Measurements from ENCODE around the gene FAM186B. TPM values are rescaled to one million over a fixed set of nuclear protein-coding genes. Genes with fewer than 3 reads are reported as not detected.
"Not testable (repeated sequence)": the region's sequence is repeated elsewhere in the genome, so short reads cannot be mapped to it uniquely, and the experiment has no call there.

The FAM186B gene
- total and polyA plus RNA-seq, 7 donors, result 0.04 to 1.00 (median 0.44) TPM

GRCh38 chr12:49616533-49617219 lies 11.2 kb upstream of the FAM186B start:
- DNase-seq, result no peak
- no peak for ATAC-seq
- Histone ChIP-seq H3K9me3 (no peaks in the 10 kb centered on the region), H3K4me1 (peaks cover 5% of the 10 kb centered on the region), H3K27ac (no peak overlapping the region), H3K27me3 (ENCODE audit: insufficient read depth in 3 of 3, low read length in 2 of 3) (no peaks in the 10 kb centered on the region), H3K4me3 (no peak overlapping the region), H3K36me3 (ENCODE audit: insufficient read depth in 1 of 2, low read depth in 1 of 2) (no peaks in the 10 kb centered on the region)
- intact Hi-C loops (cut with DNase I), result no loop called here
- TF ChIP-seq CTCF (IDR thresholded peaks at IDR 0.05), result no peak
- 54 to 63% (median 57%) methylated on average over 5 of the region's 5 CpGs for WGBS, 3 donors

DNA sequence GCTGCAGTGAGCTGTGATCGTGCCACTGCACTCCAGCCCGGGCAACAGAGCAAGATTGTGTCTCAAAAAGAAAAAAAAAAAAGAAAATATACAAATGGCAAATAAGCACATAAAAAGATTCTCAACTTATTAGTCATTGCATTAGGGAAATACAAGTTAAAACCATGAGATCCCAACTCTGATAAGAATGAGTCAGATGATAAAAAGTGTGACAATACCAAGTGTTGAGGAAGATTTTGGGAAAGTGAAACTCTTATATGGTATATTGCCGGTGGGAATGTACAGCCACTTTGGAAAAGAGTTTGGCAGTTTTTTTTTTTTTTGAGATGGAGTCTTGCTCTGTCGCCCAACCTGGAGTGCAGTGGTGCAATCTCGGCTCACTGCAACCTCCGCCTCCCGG lies 10.3 kb upstream of the FAM186B start:
- ATAC-seq (no peak), DNase-seq (no peak)
- Histone ChIP-seq H3K4me3 (no peak overlapping the region), H3K36me3 (ENCODE audit: insufficient read depth in 1 of 2, low read depth in 1 of 2) (no peaks in the 10 kb centered on the region), H3K27me3 (ENCODE audit: insufficient read depth in 3 of 3, low read length in 2 of 3) (no peaks in the 10 kb centered on the region), H3K4me1 (no peaks in the 10 kb centered on the region), H3K9me3 (no peaks in the 10 kb centered on the region), H3K27ac (no peak overlapping the region)
- intact Hi-C loops (cut with DNase I), result no loop called here
- 98 to 100% (median 98%) methylated on average over 4 to 7 of the region's 7 CpGs for WGBS, 3 donors
- no peak for TF ChIP-seq CTCF (IDR thresholded peaks at IDR 0.05)

DNA sequence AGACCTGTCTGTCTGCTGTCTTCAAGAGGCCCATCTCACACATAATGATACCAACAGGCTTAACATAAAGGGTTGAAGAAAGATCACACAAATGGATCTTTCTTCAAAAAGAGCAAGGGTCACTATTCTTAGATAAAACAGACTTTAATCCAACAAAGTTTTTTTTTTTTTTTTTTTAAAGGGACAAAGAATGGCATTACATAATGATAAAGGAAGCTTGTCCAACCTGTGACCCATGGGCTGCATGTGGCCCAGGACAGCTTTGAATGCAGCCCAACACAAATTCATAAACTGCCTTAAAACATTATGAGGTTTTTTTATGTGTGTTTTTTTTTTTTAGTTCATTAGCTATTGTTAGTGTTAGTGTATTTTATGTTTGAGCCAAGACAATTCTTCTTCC lies 6.8 kb upstream of the FAM186B start:
- H3K4me3 ChIP-seq, result no peak overlapping the region
- H3K27me3 ChIP-seq (ENCODE audit: insufficient read depth in 3 of 3, low read length in 2 of 3), result no peaks in the 10 kb centered on the region
- ATAC-seq (no peak), DNase-seq (no peak)
- TF ChIP-seq CTCF (IDR thresholded peaks at IDR 0.05), result no peak
- intact Hi-C loops (cut with DNase I), result no loop called here
- H3K27ac ChIP-seq, result no peak overlapping the region
- no peaks in the 10 kb centered on the region for H3K36me3 ChIP-seq (ENCODE audit: insufficient read depth in 1 of 2, low read depth in 1 of 2)
- H3K9me3 ChIP-seq, result no peaks in the 10 kb centered on the region
- H3K4me1 ChIP-seq, result no peaks in the 10 kb centered on the region

- H3K27me3 ChIP-seq (ENCODE audit: insufficient read depth in 3 of 3, low read length in 2 of 3); H3K36me3 ChIP-seq (ENCODE audit: insufficient read depth in 1 of 2, low read depth in 1 of 2); DNase-seq; H3K27ac ChIP-seq; H3K4me3 ChIP-seq; H3K9me3 ChIP-seq; H3K4me1 ChIP-seq; ATAC-seq; intact Hi-C loops (cut with DNase I): not testable (repeated sequence)
- 96 to 98% (median 97%) methylated on average over 4 of the region's 4 CpGs for WGBS, 3 donors
These were observed 5.3 kb upstream of the FAM186B start for GRCh38 chr12:49610785-49611184.

DNA sequence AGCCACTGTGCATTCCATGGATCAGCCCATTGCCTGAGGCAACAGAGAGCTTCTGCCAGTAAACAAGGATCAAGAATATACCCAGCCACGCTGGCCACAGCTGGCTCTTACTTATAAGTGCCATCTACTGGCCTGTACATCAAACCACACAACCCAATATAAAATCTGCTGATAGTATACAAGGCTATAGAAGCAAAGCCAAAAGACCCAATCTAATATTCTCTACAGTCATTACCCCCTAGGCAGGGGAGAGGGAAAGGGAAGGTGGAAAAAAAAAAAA lies 4.4 kb upstream of the FAM186B start:
- no peaks in the 10 kb centered on the region for H3K4me1 ChIP-seq

More for the DNA sequence above, 4.4 kb upstream of the FAM186B start:
- H3K27me3 ChIP-seq (ENCODE audit: insufficient read depth in 3 of 3, low read length in 2 of 3), result no peaks in the 10 kb centered on the region
- 53 to 70% (median 56%) methylated on average over 1 of the region's 1 CpG for WGBS, 3 donors
- intact Hi-C loops (cut with DNase I), result no loop called here
- ATAC-seq (no peak), DNase-seq (no peak)
- H3K9me3 ChIP-seq, result no peaks in the 10 kb centered on the region
- H3K4me3 ChIP-seq, result no peak overlapping the region
- no peak overlapping the region for H3K27ac ChIP-seq
- TF ChIP-seq CTCF (IDR thresholded peaks at IDR 0.05), result no peak
- no peaks in the 10 kb centered on the region for H3K36me3 ChIP-seq (ENCODE audit: insufficient read depth in 1 of 2, low read depth in 1 of 2)

All from psoas muscle (tissue), 8 donors.